Endothelial cell of umbilical vein (primary cell): ENCODE data around the gene ARRDC1.

ENCODE experiments used
- EZH2 ChIP-seq: IDR thresholded peaks from 2 replicates; pipeline ENCODE4 v1.6.1; 2012; ENCODE audit warnings: borderline replicate concordance, low read depth, mild to moderate bottlenecking, moderate library complexity, low read length, inconsistent platforms; ENCODE audit not compliant: severe bottlenecking
- POLR2AphosphoS5 ChIP-seq: IDR thresholded peaks from 2 replicates; pipeline ENCODE4 v1.6.1; 2012; ENCODE audit warnings: low read depth, mild to moderate bottlenecking, control low read depth, low read length, moderate library complexity; ENCODE audit not compliant: insufficient read depth

GRCh38 chr9:137578518-137579258, 26.8 kb upstream of the ARRDC1 start, which contains the start of gene DPH7:
- TF ChIP-seq POLR2AphosphoS5 (peak; percentile 89), EZH2 (no peak)
